GM21717 (cell line): ENCODE measurements around the gene SDR39U1.

Source experiments
- ATAC-seq: cut with Tn5 transposase; IDR thresholded peaks from one replicate; pipeline ENCODE4 v1.9.1; 2021; ENCODE audit warnings: mild to moderate bottlenecking, moderate library complexity; ENCODE audit not compliant: unreplicated experiment

SDR39U1 gene

DNA sequence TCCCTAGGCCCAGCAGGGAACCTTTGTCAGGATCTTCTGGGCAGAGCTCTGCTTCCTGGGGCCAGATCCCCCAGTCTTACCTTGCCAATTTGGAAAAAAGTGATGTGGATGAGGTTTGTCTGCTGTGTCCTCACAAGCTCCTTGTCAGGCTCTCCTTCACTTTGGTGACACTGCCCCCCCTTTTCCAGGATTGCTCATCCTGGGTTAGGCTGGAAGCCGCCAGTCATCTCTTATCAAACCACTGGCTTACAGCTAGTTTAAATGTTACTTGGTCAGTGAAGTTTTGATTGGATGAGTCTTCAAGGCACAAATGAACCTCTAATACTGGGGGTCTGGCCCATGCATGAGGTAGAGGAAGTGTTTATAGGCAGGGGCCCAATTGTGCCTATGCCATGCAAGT, 28.5 kb downstream of the SDR39U1 start:
- no peak for ATAC-seq

DNA sequence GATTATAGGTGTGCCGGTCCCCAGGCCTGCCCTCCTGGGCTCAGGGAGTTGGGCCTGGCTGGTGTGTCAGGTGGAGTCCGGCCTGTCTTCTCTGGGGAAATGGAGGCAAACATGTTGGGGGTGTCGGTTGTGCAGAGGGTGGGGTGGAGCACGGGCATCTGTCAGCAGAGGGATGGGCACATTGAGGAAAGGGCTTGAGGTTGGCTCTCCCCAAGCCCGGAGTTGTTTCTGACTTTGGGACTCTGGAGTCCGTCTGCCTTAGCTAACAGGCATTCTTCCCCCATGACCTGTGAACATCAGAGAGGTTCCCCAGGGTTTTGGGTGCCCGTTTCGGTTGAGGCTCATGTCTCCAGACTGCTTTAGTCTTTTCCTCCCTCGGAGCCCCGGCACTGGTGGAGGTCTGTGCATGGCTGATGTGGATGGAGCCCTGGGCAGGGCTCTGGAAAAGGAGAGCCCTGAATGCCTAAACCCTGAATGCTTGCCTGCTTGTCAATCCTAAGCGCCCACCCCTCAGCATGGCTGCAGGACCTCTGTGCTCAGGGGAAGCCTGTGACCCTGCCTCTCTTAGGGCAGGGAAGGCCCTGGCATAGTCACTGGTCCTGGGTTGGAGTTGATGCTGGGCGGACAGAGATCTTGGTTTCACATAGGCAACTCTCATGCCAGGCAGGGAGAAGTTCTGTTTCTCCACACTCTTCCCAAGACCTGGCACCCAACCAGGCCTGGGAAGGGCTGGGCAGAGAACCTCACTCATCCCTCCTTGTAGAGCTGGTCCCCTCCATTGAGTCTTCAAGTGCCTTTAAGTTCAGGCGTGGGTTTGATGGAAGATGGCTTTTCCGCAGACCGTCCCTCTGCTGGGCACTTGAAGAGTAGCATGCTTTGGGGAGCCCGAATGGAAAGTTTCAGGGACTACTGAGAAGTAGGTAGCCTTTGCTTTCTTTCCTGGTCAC, 30.9 kb downstream of the SDR39U1 start:
- ATAC-seq = no peak

DNA sequence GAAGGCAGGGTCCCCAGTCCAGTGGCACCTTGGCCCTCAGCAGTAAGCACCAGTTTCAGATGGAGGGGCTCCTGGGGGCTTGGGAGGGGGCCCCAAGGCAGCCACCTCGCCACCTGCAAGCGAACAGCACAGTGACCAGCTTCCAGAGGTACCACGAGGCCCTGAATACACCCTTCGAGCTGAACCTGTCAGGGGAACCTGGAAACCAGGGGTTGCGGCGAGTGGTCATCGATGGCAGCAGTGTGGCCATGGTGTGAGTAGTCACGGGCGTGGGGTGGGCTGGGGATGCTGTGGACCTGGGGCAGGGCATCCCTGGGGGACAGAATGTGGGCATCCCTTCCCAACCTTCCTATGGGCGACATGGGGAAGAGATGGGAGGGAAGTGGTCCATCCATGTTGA, 32.6 kb downstream of the SDR39U1 start:
- no peak for ATAC-seq

DNA sequence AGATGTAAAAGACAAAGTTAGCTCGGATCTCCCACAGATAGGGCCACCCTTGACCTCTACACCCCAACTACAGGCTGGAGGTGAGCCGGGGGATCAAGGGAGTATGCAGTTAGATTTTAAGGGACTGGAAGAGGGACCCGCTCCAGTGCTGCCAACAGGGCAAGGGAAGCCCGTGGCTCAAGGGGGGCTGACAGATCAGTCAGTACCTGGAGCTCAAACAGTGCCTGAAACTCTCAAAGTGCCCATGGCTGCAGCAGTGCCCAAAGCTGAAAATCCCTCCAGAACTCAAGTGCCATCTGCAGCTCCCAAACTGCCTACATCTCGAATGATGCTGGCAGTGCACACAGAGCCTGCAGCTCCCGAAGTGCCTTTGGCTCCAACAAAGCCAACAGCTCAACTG, 33.4 kb downstream of the SDR39U1 start:
- no peak for ATAC-seq

DNA sequence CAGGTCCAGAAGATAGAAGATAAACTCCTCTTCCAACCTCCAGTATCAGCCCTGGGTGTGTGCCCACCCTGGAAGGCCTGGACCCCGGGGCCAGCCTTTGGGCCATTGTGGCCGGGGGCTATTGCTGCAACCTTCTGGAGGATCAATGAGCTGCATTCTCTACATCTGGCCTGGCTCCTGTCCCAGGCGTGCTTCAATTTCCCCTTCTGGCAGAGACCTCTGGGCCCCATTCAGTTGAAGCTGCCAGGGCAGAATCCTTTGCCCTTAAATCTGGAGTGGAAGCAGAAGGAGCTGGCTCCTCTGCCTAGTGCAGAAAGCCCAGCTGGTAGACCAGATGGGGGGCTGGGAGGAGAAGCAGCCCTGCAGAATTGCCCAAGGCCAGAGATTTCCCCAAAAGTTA, 33.8 kb downstream of the SDR39U1 start:
- ATAC-seq = no peak

DNA sequence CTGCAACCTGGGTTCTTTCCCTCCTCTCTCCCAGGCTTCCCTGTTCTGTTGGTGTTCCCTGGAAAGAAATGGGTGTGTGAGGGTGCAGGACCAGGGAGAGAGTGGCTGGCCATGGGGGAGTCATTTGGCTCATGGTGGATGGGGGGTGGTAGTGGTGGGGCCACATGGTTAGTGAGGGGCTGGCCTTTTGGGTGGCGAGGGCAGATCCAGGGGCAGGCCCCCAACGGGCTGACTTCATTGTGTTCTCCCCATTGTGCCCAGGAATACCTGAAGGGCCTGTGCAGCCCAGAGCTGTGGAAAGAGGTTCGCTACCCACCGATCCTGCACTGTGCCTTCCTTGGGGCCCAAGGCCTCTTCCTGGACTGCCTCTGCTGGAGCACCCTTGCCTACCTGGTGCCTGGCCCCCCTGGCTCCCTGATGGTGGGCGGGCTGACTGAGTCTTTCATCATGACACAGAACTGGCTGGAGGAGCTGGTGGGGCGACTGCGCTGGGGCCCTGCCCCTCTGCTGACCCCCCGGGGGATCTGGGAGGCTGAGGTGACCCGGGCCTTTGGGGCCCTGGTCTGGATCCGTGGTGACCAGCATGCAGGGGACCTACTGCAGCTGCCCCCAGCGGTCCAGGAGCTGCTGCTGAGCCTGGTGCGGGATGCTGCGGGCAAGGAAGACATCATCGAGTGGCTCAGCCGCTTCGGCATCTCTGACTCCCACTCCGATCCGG, 34.8 kb downstream of the SDR39U1 start:
- ATAC-seq = no peak

DNA sequence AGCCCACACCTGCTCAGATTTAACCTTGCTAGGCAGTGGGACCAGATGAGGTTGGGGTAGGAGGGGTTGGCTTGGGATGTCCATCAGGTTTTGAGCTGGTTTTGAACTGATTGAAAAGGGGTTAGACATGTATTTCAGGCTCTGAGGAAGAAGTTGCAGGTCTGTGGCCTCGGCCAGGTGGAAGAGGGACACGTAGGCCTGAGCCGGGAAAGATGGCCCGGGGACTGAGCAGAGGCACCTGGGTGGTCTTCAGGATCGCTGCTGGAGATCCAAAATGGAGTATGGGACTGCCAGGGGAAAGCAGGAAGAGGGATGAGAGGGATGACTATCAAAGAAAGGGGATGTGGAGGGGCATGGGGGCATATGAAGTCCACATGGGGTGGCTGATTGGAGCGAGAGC, 36.2 kb downstream of the SDR39U1 start:
- no peak for ATAC-seq

DNA sequence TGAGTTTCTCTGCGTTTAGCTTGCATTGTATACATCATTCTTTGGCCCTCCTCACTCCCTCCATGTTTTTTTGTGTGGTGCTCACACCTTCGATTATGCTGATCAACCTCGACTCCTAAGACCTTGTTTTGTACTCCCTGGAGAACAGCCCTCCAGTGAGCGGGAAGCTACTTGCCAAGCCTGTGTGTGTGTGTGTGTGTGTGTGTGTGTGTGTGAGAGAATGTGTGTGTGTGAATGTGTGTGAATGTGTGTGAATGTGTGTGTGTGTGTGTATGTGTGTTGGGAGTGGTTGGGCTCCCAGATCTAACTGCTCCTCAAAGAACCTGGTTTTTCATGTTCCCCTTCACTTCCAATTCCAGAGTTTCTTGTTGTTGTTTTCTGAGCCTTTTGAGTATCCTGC, 37.8 kb downstream of the SDR39U1 start:
- ATAC-seq = no peak

DNA sequence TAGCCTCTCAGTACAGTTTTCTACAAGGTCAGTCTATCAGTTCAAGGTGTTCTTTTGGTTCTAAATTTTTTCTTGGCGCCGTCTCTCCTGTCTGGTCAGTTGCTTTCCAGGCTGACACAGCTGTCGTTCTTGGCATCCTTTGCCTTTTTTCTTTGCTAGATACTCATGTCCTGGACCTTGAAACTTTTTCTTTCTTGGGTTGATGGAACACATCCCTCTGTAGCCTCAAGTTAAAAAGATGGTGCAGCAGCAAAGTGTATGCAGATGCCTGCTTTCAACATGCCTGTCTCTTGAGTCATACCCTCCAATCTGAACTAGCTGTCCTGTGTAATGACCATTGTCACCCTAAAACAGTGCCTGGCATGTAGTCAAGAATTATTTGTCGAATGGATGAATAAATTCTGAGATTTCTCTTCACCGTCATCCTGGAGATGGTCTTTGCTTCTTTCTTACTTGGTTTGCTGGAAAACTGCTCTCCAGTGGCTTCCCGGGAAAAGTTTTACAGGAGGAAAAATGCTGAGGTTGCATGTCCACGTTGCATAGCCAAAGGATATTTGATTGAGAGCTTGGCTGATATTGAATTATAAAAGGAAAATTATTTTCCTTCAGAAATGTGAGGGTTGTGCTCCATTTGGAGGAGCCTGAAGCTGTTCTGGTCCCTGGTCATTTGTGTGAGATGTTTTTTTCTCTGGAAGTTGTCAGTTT, 39.1 kb downstream of the SDR39U1 start:
- ATAC-seq = no peak

DNA sequence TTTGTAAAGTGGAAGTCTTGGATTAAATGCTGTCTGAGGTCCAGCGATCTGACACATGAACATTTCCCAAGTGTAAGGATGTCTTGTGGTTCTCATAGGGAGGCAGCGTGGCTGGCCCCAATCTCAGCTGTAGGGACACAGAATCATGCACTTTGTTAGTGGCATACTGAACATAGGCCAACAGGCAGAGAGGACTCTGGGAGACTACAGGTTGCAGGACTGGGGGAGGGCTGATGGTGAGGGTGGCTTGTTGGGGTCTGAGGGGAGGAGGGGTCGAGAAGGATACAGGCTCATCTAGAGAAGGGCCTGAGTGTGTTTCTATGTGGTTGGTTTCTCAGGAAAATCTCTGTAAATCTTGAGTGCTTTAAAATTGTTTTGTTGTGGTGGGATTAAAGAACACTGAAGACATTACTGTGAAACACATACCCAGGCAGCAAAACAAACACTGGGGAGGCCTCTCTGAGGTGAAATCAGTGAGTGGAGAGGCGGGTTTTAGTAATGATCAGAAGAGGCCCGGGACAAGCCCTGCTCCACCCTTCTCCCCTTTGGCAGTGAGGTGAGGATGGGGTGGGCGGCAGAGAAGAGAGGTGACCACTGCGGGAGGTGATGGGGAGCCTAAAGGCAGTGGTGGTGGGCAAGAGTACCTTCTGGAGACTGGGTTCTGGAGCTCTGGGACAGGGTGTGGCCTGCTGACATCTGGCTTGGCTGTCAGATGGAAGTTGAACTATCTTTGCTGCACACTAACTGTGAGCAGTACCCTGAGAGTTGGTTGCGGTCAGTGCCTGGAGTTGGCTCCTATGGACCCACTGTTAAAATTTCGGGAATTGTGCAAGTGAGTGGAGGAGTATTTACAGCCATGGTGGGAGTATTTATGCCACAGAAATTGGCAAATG, 40.5 kb downstream of the SDR39U1 start:
- no peak for ATAC-seq

DNA sequence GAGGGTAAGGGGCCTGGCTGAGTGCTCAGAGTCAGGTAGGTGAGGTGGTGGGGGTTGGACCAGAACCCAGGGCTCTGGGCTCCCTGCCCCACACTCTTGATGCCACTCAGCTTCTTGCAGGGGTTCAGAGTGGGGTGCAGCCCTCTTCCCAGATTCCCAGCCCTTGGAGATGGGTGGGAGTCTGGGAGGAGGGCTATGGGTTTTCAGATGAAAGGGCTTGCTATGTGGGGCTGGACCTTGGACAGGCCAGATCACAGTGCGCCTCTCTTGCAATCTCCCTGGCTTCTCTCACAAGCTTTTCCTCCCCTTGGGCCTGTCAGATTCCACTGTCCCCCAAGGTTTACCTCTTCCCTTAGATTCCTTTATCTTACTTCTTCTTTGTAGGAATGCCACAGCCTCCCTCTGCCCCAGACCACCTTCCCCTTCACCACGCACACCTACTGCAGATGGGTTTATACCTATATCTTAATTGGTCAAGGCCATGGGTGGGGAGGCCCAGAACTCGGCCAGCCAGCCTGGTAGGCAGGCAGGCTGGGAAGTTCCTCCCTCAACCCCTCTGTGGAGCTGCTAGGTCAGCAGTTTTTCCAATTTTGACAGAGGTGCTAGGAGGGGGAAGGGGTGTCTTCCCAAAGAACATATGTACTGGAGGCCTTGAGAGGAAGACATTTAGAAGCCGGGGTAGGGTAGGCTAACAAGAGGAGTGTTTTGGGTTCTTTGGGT, 42.4 kb downstream of the SDR39U1 start:
- ATAC-seq = no peak

DNA sequence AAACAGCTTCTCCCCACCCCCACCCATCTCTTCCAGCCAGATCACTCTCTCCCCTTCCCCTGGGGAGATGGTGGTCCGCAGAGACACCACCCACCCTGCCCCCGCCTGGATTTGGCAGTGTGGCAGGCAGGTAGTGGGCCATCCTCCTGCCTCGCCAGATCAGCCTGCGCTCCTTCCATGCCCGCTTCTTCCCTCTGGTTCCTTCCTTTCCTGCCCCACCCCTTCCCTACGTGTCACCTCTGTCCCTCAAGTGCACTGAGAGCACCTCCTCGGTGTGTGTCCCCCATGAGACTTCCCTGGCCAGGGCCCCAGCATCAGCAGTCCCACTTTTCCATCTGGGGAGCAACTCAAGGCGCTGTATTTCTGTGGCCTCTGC, 43.1 kb downstream of the SDR39U1 start:
- no peak for ATAC-seq

DNA sequence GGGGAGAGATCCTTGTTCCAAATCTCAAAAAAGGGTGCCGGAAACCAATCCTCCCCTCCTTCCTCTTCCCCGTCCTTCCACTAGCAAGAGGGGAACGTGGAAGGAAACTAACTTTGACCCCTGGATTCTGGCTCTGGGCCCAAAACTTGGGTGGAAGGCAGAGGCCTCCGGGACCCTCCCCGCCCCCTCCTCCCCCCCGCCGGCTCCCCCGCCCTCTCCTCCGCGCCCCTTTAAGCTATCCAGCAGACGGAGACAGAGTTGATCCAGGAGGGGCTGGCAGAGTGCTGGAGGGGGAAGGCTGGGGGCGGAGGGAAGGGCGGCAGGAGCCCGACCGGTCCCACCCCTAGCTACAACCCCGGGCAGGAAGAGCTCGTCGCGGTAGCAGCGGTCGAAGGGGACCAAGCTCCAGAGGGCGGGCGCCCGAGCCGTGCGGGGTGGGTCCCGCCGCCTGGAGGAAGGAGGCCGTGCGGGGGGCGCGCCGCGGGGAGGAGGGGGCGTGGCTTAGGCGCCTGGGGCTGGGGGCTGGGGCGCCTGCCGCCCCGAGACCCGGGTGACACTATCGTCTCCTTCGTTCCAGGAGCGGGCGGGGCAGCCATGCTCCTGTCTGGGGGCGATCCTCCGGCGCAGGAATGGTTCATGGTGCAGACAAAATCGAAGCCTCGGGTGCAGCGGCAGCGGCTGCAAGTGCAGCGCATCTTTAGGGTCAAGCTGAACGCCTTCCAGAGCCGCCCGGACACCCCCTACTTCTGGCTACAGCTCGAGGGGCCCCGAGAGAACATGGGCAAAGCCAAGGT, 43.7 kb downstream of the SDR39U1 start, which contains the start of gene NYNRIN:
NYNRIN (plus strand) TSS at position 351 of the 794 bp plus-strand sequence; CDS start at position 595, 244 bp downstream.
- ATAC-seq = no peak

DNA sequence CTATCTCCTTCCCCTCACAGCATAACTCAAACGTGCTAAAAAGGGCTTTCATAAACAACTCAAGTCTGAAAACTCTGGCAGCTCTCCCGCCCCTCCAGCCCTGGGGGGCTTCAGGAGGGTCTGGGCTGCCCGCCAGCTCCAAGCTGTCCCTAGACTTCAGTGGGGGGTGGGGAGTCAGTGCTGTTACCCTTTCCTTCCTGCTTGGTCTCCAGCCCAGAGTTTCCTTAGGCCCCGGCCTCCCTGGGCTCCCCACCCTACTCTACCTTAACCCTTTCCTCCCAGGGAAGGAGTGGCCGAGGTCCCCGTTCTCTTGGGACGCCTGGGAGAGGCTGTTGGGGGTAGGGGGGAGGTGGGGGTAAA, 44.3 kb downstream of the SDR39U1 start:
- no peak for ATAC-seq

DNA sequence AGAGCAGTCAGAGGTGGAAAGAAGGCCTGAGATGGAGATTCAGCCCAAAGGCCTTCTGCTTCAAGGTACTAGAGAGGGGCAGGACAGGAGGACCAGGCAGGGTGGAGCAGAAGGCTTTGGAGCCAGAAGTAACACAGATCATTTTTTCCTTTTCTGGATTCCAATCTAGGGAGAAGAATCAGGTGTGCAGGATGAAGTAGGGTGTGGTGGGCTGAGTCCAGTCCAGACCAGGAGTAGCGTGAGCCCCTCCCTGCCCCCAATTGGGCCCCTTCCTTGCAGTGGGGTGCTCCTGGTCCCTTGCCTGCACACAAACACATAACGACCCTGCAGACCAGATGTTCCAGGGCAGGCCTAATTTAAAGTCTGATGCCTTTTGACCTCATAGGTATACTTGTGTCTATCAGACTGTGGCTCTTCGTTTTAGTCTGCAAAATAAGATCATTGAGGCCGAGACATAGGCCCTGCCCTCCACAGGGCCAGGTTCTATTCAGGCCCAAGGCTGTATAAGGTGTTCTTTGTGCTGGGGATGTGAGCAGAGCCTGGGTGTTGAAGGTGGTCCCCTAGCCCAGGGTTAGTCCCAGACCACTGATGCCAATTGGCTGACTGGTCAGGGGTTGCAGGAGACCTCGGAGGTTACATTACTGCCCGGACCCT, 44.8 kb downstream of the SDR39U1 start:
- ATAC-seq = no peak

DNA sequence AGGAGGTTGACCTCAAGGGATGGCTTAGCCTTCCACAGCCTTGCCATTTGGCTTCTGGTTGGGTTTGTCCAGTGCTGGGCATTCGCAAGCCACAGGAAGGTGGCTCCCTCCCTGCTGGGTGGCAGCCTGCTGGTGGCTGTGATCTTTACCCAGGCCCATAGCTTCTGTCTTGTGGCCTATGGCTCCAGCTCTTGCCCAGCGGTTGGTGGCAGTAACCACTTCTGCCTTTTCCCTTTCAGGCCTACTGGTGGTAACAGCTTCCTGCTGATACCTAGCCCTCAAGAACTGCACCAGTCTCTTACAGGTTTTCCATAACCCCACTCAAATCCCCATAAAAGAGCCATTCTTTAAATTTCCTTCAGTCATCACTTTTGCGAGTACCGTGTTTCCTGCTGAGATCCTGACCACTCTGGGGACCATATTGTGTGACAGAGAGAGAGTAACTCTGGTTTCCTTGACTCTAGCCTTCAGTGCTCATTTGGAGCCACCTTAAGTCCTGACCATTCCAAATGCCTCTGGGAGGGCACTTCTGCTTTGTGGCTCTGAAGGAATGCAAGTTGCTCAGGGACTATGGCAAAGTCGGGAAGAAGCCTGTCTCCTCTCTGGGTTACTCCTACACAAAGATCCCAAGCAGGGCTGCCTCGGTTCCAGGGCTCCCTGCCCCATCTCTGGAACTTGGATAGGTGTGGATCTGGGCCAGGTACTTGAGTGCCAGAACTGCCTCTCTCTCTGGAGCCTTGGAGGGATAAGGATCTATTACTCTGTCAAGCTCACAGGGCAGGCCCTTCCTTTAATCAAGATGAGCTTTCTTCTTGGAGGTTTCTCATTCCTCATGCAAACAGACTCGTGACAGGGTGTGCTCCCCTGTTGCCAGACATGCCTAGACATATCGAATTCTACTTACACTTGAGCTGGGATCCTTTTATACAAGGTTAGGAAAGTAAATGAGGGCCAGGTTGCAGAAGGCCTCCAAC, 46.7 kb downstream of the SDR39U1 start:
- no peak for ATAC-seq

DNA sequence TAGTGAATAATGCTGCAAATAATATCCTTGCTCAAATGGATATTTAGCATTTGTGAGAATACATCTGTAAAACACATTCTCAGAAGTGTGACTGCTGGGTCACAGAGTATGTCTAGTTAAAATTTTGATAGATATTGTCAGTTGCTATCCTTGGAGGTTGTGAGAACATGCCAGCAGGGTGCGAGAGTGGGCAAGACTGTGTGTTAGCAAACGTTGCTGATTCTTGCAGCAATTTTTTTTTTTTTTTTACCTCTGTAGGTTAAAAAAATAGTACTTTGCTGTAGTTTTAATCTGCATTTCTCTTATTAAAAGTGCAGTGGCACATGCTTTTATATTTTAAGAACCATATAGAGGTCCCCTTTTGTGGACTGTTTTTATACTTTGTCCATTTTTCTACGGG, 48.3 kb downstream of the SDR39U1 start:
- no peak for ATAC-seq
